Astrocyte (in vitro differentiated cells and primary cell): ENCODE measurements around the gene PIGT.

Experiments
- EZH2 ChIP-seq: IDR thresholded peaks from 2 replicates; pipeline ENCODE4 v1.6.1; 2012; ENCODE audit warnings: mild to moderate bottlenecking, low read length, inconsistent platforms; ENCODE audit not compliant: insufficient read depth
- TF ChIP-seq, protein P1 (sequence below): IDR thresholded peaks from 2 replicates; pipeline ENCODE4 v1.5.1; 2011; ENCODE audit warnings: low read depth, mild to moderate bottlenecking, inconsistent platforms, low read length, moderate library complexity; ENCODE audit not compliant: insufficient read depth

DNA sequence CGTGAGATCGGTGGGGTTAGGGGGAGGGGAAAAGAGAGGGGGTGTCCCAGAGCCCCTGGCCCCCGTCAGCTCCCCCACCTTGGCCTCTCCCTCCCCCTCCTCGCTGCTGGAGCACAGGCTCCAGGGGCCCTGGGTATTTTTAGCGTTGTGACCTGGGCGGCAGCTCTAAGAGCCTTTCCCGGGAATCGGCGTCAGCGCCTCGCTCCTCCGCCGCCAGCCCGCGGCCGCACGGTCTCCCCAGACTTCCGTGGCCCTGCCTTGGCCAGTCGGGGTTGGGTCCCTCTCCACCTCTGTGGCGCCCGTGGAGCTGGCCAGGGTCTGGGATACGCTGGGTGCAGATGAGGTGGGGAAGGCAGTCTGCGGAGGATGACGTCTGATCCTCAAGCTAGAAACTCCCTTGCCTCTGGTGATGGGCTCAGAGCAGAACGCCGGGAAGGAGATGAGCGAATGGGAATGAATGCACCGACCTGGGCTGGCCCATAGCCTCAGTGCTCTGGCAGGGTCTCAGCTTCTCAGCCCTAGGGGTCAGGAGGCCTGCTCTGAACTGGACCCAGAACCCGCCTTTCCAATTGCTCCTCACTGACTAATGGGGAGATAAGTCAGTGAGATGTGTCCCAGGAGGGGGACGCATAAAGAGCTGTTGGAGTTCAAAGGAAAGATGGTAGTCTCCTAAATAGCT is 8.7 kb upstream of the PIGT start:
- TF ChIP-seq EZH2: no peak
- TF ChIP-seq, protein P1, sequence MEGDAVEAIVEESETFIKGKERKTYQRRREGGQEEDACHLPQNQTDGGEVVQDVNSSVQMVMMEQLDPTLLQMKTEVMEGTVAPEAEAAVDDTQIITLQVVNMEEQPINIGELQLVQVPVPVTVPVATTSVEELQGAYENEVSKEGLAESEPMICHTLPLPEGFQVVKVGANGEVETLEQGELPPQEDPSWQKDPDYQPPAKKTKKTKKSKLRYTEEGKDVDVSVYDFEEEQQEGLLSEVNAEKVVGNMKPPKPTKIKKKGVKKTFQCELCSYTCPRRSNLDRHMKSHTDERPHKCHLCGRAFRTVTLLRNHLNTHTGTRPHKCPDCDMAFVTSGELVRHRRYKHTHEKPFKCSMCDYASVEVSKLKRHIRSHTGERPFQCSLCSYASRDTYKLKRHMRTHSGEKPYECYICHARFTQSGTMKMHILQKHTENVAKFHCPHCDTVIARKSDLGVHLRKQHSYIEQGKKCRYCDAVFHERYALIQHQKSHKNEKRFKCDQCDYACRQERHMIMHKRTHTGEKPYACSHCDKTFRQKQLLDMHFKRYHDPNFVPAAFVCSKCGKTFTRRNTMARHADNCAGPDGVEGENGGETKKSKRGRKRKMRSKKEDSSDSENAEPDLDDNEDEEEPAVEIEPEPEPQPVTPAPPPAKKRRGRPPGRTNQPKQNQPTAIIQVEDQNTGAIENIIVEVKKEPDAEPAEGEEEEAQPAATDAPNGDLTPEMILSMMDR: no peak
